HepG2 (cell line): ENCODE data around the gene PAN3. TPM values are rescaled to one million over a fixed set of nuclear protein-coding genes. Genes with fewer than 3 reads are reported as not detected.

Experiments used
- CBX2 ChIP-seq, 2 experiments: fragments of 200-600 bp in 1 of 2; sonication (generic); formaldehyde crosslinking in 1 of 2; IDR thresholded peaks; 2 replicates each; pipeline versions ENCODE4 v1.7.0 to v1.8.1; 2018 to 2022; ENCODE audit warnings: low read depth in 2 of 2, low read length in 1 of 2, mild to moderate bottlenecking in 1 of 2, missing genetic modification reagents in 1 of 2
- CREB1 ChIP-seq, 2 experiments: fragments of 450-650 bp in 1 of 2; IDR thresholded peaks; 2 replicates each; pipeline ENCODE4 v1.6.1; 2016 to 2017; ENCODE audit warnings: control low read depth in 1 of 2, mild to moderate bottlenecking in 1 of 2, missing compliant biosample characterization in 1 of 2, missing genetic modification characterization in 1 of 2
- ELF4 ChIP-seq: sonication (generic); formaldehyde crosslinking; IDR thresholded peaks from 2 replicates; pipeline ENCODE4 v1.5.0; 2020; ENCODE audit warnings: missing genetic modification reagents, mild to moderate bottlenecking, moderate library complexity, borderline replicate concordance
- ESRRA ChIP-seq: sonication (generic); formaldehyde crosslinking; IDR thresholded peaks from 2 replicates; pipeline ENCODE4 v1.5.1; 2020; ENCODE audit warnings: mild to moderate bottlenecking, low read depth, missing genetic modification reagents
- HHEX ChIP-seq: IDR thresholded peaks from 2 replicates; pipeline ENCODE4 v1.6.1; 2016; ENCODE audit warnings: control low read depth
- HIC2 ChIP-seq: sonication (generic); formaldehyde crosslinking; IDR thresholded peaks from 2 replicates; pipeline ENCODE4 v1.9.0; 2022; ENCODE audit warnings: low read depth, missing genetic modification reagents
- HOMEZ ChIP-seq: IDR thresholded peaks from 2 replicates; pipeline ENCODE4 v1.6.1; 2016; ENCODE audit warnings: low read depth
- PAXIP1 ChIP-seq: sonication (generic); formaldehyde crosslinking; conservative IDR thresholded peaks from 2 replicates; pipeline ENCODE4 v1.4.0; 2020; ENCODE audit warnings: mild to moderate bottlenecking, missing genetic modification reagents, moderate library complexity
- PBX3 ChIP-seq: sonication (generic); formaldehyde crosslinking; IDR thresholded peaks from 2 replicates; pipeline ENCODE4 v1.8.1; 2023; ENCODE audit warnings: missing genetic modification reagents, inconsistent platforms, borderline replicate concordance
- POGZ ChIP-seq: sonication (generic); formaldehyde crosslinking; IDR thresholded peaks from 2 replicates; pipeline ENCODE4 v1.4.0; 2020; ENCODE audit warnings: mild to moderate bottlenecking, missing genetic modification reagents
- REXO4 ChIP-seq: sonication (generic); formaldehyde crosslinking; IDR thresholded peaks from 2 replicates; pipeline ENCODE4 v1.8.0; 2022; ENCODE audit warnings: missing genetic modification reagents, mild to moderate bottlenecking, borderline replicate concordance
- SMAD3 ChIP-seq: sonication (generic); formaldehyde crosslinking; IDR thresholded peaks from 2 replicates; pipeline ENCODE4 v1.4.0; 2020; ENCODE audit warnings: missing genetic modification reagents
- SMARCE1 ChIP-seq: fragments of 450-650 bp; IDR thresholded peaks from 2 replicates; pipeline ENCODE4 v1.6.1; 2017; ENCODE audit warnings: borderline replicate concordance
- SMYD3 ChIP-seq: sonication (generic); formaldehyde crosslinking; IDR thresholded peaks from 2 replicates; pipeline ENCODE4 v1.8.1; 2023; ENCODE audit warnings: mild to moderate bottlenecking, missing genetic modification reagents
- SOX13 ChIP-seq, 3 experiments: fragments of 450-650 bp in 1 of 3; sonication (generic) in 1 of 3; formaldehyde crosslinking in 1 of 3; IDR thresholded peaks in 2 of 3; conservative IDR thresholded peaks in 1 of 3; 2 replicates each; pipeline versions ENCODE4 v1.5.0 to v1.6.1; 2016 to 2020; ENCODE audit warnings: antibody characterized with exemption in 1 of 3, mild to moderate bottlenecking in 1 of 3, missing compliant biosample characterization in 1 of 3, missing genetic modification reagents in 1 of 3, moderate library complexity in 1 of 3
- STAT5B ChIP-seq: sonication (generic); formaldehyde crosslinking; IDR thresholded peaks from 2 replicates; pipeline ENCODE4 v1.4.0; 2020; ENCODE audit warnings: missing genetic modification reagents
- ZKSCAN8 ChIP-seq: IDR thresholded peaks from 2 replicates; pipeline ENCODE4 v1.6.1; 2016; ENCODE audit warnings: borderline replicate concordance, missing genetic modification reagents, missing compliant biosample characterization
- ZNF20 ChIP-seq: sonication (generic); formaldehyde crosslinking; IDR thresholded peaks from 2 replicates; pipeline ENCODE4 v1.4.0; 2020; ENCODE audit warnings: mild to moderate bottlenecking, moderate library complexity, missing genetic modification reagents
- ZNF235 ChIP-seq: sonication (generic); formaldehyde crosslinking; IDR thresholded peaks from 2 replicates; pipeline ENCODE4 v1.8.1; 2023; ENCODE audit warnings: mild to moderate bottlenecking, missing genetic modification reagents, borderline replicate concordance
- ZNF605 ChIP-seq: sonication (generic); formaldehyde crosslinking; IDR thresholded peaks from 2 replicates; pipeline ENCODE4 v1.8.0; 2022; ENCODE audit warnings: mild to moderate bottlenecking, missing genetic modification reagents
- ZNF776 ChIP-seq: sonication (generic); formaldehyde crosslinking; IDR thresholded peaks from 2 replicates; pipeline ENCODE4 v1.4.0; 2020; ENCODE audit warnings: mild to moderate bottlenecking, missing genetic modification reagents
- ZNF83 ChIP-seq: sonication (generic); formaldehyde crosslinking; IDR thresholded peaks from 2 replicates; pipeline ENCODE4 v1.4.0; 2020; ENCODE audit warnings: missing genetic modification reagents, mild to moderate bottlenecking, borderline replicate concordance
- polyA plus RNA-seq, 8 experiments: library from polyadenylated mRNA; depleted of rRNA in 3 of 8; stranded (reverse) in 7 of 8; unstranded in 1 of 8; fragments of >200 nt; fragmentation: Illumina TruSeq in 4 of 8; extraction: Trizol in 4 of 8; gene quantifications; 2 replicates each; pipeline versions ENCODE4 v1.2.1 to v1.2.3, GENCODE V29; 2011 to 2016; ENCODE audit warnings: low read depth in 4 of 8, missing spikeins in 1 of 8, mixed read lengths in 1 of 8; ENCODE audit not compliant: insufficient read depth in 1 of 8
- total RNA-seq, 5 experiments: library from RNA; depleted of rRNA; stranded (reverse); fragments of >200 nt; fragmentation: Illumina TruSeq; extraction: Trizol; gene quantifications; 2 replicates each; pipeline ENCODE4 v1.2.3, GENCODE V29; 2016; ENCODE audit warnings: low read depth in 1 of 5

Gene PAN3
- total and polyA plus RNA-seq, 2 of the 13 experiments (the other 11 are each of a cell fraction or from before 2014, with no cell fraction given): 9.7 to 10.6 TPM

GRCh38 chr13:28145049-28145448 lies 6.7 kb downstream of the PAN3 start (continued):
- TF ChIP-seq PBX3 (CRISPR knock-in tag) (no peak), ZNF83 (CRISPR knock-in tag) (no peak), POGZ (peak; percentile 51; the same call in 1 of the 2 replicates), HOMEZ (CRISPR knock-in tag) (peak; percentile 65; the same call in 1 of the 2 replicates), ELF4 (CRISPR knock-in tag) (no peak), HHEX (CRISPR knock-in tag) (0 out of 2 replicates have a peak, but pooled peaks have one; percentile 7), ZNF235 (CRISPR knock-in tag) (no peak), HIC2 (CRISPR knock-in tag) (no peak), STAT5B (0 out of 2 replicates have a peak, but pooled peaks have one; percentile 36), SMYD3 (CRISPR knock-in tag) (no peak), ZKSCAN8 (CRISPR knock-in tag) (no peak), ESRRA (CRISPR knock-in tag) (no peak), ZNF776 (CRISPR knock-in tag) (no peak), ZNF20 (CRISPR knock-in tag) (no peak), ZNF605 (CRISPR knock-in tag) (no peak), REXO4 (CRISPR knock-in tag) (no peak), SMARCE1 (no peak), PAXIP1 (CRISPR knock-in tag) (peak; percentile 52; the same call in 1 of the 2 replicates), SMAD3 (CRISPR knock-in tag) (no peak), CREB1 (IDR thresholded peaks at IDR 0.05) (peak; percentile 25; the same call in 1 of the 2 replicates), CREB1 (CRISPR knock-in tag; IDR thresholded peaks at IDR 0.05) (no peak), CBX2 (IDR thresholded peaks at IDR 0.05; ENCODE audit: low read depth, low read length) (no peak), CBX2 (CRISPR knock-in tag; IDR thresholded peaks at IDR 0.05; ENCODE audit: low read depth) (no peak), SOX13 (IDR thresholded peaks at IDR 0.05) (no peak), SOX13 (CRISPR knock-in tag; conservative IDR thresholded peaks at IDR 0.05 in 1 of 2, IDR thresholded peaks at IDR 0.05 in 1 of 2) (peak in 1 of 2 experiments; percentile 54; a peak in 2 of 4 replicates)
